ENCODE results near the gene PFDN6. TPM values are rescaled to one million over a fixed set of nuclear protein-coding genes. Genes with fewer than 3 reads are reported as not detected.

Gene PFDN6
- total and polyA plus RNA-seq, 9 of the 15 experiments (the other 6 are each of a cell fraction or from before 2014, with no cell fraction given), result 6.8 to 475 (median 216) TPM

- TF ChIP-seq ZNF444 (CRISPR knock-in tag; IDR thresholded peaks at IDR 0.05) (0 out of 2 replicates have a peak, but pooled peaks have one; percentile 7), ZNF263 (CRISPR knock-in tag; IDR thresholded peaks at IDR 0.05; ENCODE audit: borderline replicate concordance) (0 out of 2 replicates have a peak, but pooled peaks have one; percentile 49), ESRRB (CRISPR knock-in tag; IDR thresholded peaks at IDR 0.05; ENCODE audit: borderline replicate concordance) (no peak), ZNF212 (CRISPR knock-in tag; IDR thresholded peaks at IDR 0.05) (0 out of 2 replicates have a peak, but pooled peaks have one; percentile 43), ARID2 (IDR thresholded peaks at IDR 0.05) (no peak; the same call in 1 of the 2 replicates), ZBTB49 (CRISPR knock-in tag; IDR thresholded peaks at IDR 0.05; ENCODE audit: borderline replicate concordance) (no peak), NR2C2 (CRISPR knock-in tag; IDR thresholded peaks at IDR 0.05) (peak; percentile 67; the same call in 1 of the 2 replicates), NR2C2 (tag; IDR thresholded peaks at IDR 0.05) (no peak), CBFB (CRISPR knock-in tag; IDR thresholded peaks at IDR 0.05) (peak; percentile 87), KDM5B (IDR thresholded peaks at IDR 0.05; ENCODE audit: insufficient replicate concordance, low read depth, low read length) (peak; percentile 68), ZBTB2 (IDR thresholded peaks at IDR 0.05) (no peak; the same call in 1 of the 2 replicates), MIER1 (IDR thresholded peaks at IDR 0.05; ENCODE audit: low read depth) (no peak), ZNF175 (CRISPR knock-in tag; IDR thresholded peaks at IDR 0.05; ENCODE audit: low read depth) (0 out of 2 replicates have a peak, but pooled peaks have one; percentile 50), HCFC1 (IDR thresholded peaks at IDR 0.05; ENCODE audit: low read depth, low read length) (peak; percentile 5; the same call in 1 of the 2 replicates), NFE2 (IDR thresholded peaks at IDR 0.05; ENCODE audit: low read depth) (no peak), PHB (CRISPR knock-in tag; IDR thresholded peaks at IDR 0.05) (no peak), RBM14 (IDR thresholded peaks at IDR 0.05; ENCODE audit: borderline replicate concordance, insufficient read depth, low read depth, low read length) (no peak), NFE2L1 (tag; IDR thresholded peaks at IDR 0.05; ENCODE audit: borderline replicate concordance, low read depth) (no peak), PTRF (tag; IDR thresholded peaks at IDR 0.05) (no peak), SNRNP70 (optimal IDR thresholded peaks at IDR 0.05; ENCODE audit: low read depth, low read length) (no peak), POLR2G (IDR thresholded peaks at IDR 0.05; ENCODE audit: low read depth, low read length) (peak; percentile 87), JUNB (CRISPR knock-in tag; conservative IDR thresholded peaks at IDR 0.05) (no peak)
- TF ChIP-seq, protein P1, sequence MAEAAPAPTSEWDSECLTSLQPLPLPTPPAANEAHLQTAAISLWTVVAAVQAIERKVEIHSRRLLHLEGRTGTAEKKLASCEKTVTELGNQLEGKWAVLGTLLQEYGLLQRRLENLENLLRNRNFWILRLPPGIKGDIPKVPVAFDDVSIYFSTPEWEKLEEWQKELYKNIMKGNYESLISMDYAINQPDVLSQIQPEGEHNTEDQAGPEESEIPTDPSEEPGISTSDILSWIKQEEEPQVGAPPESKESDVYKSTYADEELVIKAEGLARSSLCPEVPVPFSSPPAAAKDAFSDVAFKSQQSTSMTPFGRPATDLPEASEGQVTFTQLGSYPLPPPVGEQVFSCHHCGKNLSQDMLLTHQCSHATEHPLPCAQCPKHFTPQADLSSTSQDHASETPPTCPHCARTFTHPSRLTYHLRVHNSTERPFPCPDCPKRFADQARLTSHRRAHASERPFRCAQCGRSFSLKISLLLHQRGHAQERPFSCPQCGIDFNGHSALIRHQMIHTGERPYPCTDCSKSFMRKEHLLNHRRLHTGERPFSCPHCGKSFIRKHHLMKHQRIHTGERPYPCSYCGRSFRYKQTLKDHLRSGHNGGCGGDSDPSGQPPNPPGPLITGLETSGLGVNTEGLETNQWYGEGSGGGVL (CRISPR knock-in tag; IDR thresholded peaks at IDR 0.05), result no peak
These were observed 24.5 kb downstream of the PFDN6 start, which contains the start of gene TAPBP (continued) for GRCh38 chr6:33313709-33314514.

All from K562 (cell line).